Daoy (cell line): ENCODE data around the gene KCNE3. TPM values are rescaled to one million over a fixed set of nuclear protein-coding genes. Genes with fewer than 3 reads are reported as not detected.

Experiments used
- DNase-seq: peaks from one replicate; pipeline ENCODE4 v3.0.0-alpha.2; 2015; ENCODE audit warnings: low read depth
- total RNA-seq: library from RNA; depleted of rRNA; stranded (reverse); fragments of >200 nt; shearing (Covaris generic); gene quantifications from 2 replicates; pipeline ENCODE4 v1.2.3, GENCODE V29; 2014; rRNA removed

KCNE3 gene
- total RNA-seq: 0.06 TPM in 2 replicates

GRCh38 chr11:74466916-74467885 lies at the start of gene KCNE3:
KCNE3 (minus strand) TSS chr11:74467549; CDS start chr11:74457563, 9,986 bp downstream.
- DNase-seq: peak; percentile 21

- no peak for DNase-seq
These were observed 40.2 kb upstream of the KCNE3 start for GRCh38 chr11:74507582-74507981.

GRCh38 chr11:74506823-74507222 lies 39.5 kb upstream of the KCNE3 start:
- no peak for DNase-seq

GRCh38 chr11:74505911-74506310 lies 38.6 kb upstream of the KCNE3 start:
- no peak for DNase-seq

- no peak for DNase-seq
These were observed 36.8 kb upstream of the KCNE3 start for GRCh38 chr11:74504100-74504691.

GRCh38 chr11:74494916-74495315 lies 27.6 kb upstream of the KCNE3 start:
- no peak for DNase-seq

GRCh38 chr11:74493791-74494630 lies 26.7 kb upstream of the KCNE3 start:
- DNase-seq: no peak

GRCh38 chr11:74492974-74493790 lies 25.8 kb upstream of the KCNE3 start, which contains the start of gene LIPT2:
LIPT2 (minus strand) TSS chr11:74493724; CDS start chr11:74493703, 21 bp downstream.
- peak; percentile 99 for DNase-seq

GRCh38 chr11:74492084-74492483 lies 24.7 kb upstream of the KCNE3 start:
- DNase-seq: no peak

- DNase-seq: no peak
These were observed 23.6 kb upstream of the KCNE3 start for GRCh38 chr11:74490941-74491340.

GRCh38 chr11:74487875-74488274 lies 20.5 kb upstream of the KCNE3 start:
- peak; percentile 13 for DNase-seq

GRCh38 chr11:74485868-74486267 lies 18.5 kb upstream of the KCNE3 start:
- no peak for DNase-seq

- no peak for DNase-seq
These were observed 13.5 kb upstream of the KCNE3 start for GRCh38 chr11:74480688-74481417.

GRCh38 chr11:74479732-74480123 lies 12.4 kb upstream of the KCNE3 start:
- DNase-seq: no peak

GRCh38 chr11:74478877-74479731 lies 11.8 kb upstream of the KCNE3 start:
- DNase-seq: no peak

GRCh38 chr11:74476536-74476935 lies 9.2 kb upstream of the KCNE3 start:
- no peak for DNase-seq

GRCh38 chr11:74474316-74474715 lies 7.0 kb upstream of the KCNE3 start:
- no peak for DNase-seq

GRCh38 chr11:74473382-74474173 lies 6.2 kb upstream of the KCNE3 start:
- no peak for DNase-seq
